A549 (cell line): ENCODE results near the gene GPR176. TPM values are rescaled to one million over a fixed set of nuclear protein-coding genes. Genes with fewer than 3 reads are reported as not detected.

Experiments
- ATAC-seq, 2 experiments: fragments of 200-7000 bp in 1 of 2; fragments of >200 bp in 1 of 2; cut with Nextera tagmentation in 1 of 2; cut with Tn5 transposase in 1 of 2; 3 replicates each; pipeline versions ENCODE4 v1.8.0 to v1.9.1; 2018 to 2020; ENCODE audit warnings: mild to moderate bottlenecking in 1 of 2, moderate library complexity in 1 of 2
- CTCF ChIA-PET: fragments of 300-600 bp; sonication (Branson Sonifier 250); formaldehyde crosslinking; extraction: SDS; loops from one replicate; lab custom pipeline; 2021; ENCODE audit warnings: antibody characterized with exemption, inconsistent platforms; lab: Yijun Ruan, JAX
- POLR2A ChIA-PET: fragments of 350-600 bp; formaldehyde crosslinking; extraction: SDS; loops from one replicate; lab custom pipeline; 2021; ENCODE audit warnings: antibody characterized with exemption, inconsistent platforms; lab: Yijun Ruan, JAX
- DNase-seq, 2 experiments: peaks; one replicate each; pipeline versions ENCODE4 v3.0.0 to v3.0.0-alpha.2; 2011 to 2016; ENCODE audit warnings: low read depth in 1 of 2, low spot score in 1 of 2
- FAIRE-seq: peaks from 2 replicates; lab custom pipeline; 2011; peaks lifted over from hg19 to GRCh38; lab: Jason Lieb, UNC
- H3K27ac ChIP-seq, 2 experiments: fragments of >200 bp; sonication (Bioruptor Twin); formaldehyde crosslinking; 3 replicates each; pipeline ENCODE4 v1.5.1; 2016 to 2017
- H3K4me1 ChIP-seq: fragments of >200 bp; sonication (Bioruptor Twin); formaldehyde crosslinking; 3 replicates; pipeline ENCODE4 v1.6.1; 2016
- H3K4me2 ChIP-seq: fragments of >200 bp; sonication (Bioruptor Twin); formaldehyde crosslinking; 3 replicates; pipeline ENCODE4 v1.6.1; 2016
- H3K4me3 ChIP-seq: fragments of >200 bp; sonication (Bioruptor Twin); formaldehyde crosslinking; 3 replicates; pipeline ENCODE4 v1.5.1; 2016
- H3K9me3 ChIP-seq: fragments of >200 bp; sonication (Bioruptor Twin); formaldehyde crosslinking; 3 replicates; pipeline ENCODE4 v1.6.1; 2016
- CEBPB ChIP-seq, 2 experiments: fragments of >200 bp in 1 of 2; sonication (Bioruptor Twin) in 1 of 2; formaldehyde crosslinking in 1 of 2; IDR thresholded peaks; 2 replicates each; pipeline ENCODE4 v1.6.1; 2012 to 2016
- CHD4 ChIP-seq: fragments of 200-600 bp; sonication (generic); IDR thresholded peaks from 2 replicates; pipeline ENCODE4 v1.6.1; 2016; ENCODE audit warnings: antibody characterized with exemption, mild to moderate bottlenecking, borderline replicate concordance
- EHF ChIP-seq: fragments of 250-450 bp; sonication (Bioruptor Pico); IDR thresholded peaks from 2 replicates; pipeline ENCODE4 v1.5.0; 2020; ENCODE audit warnings: mild to moderate bottlenecking
- FOSL2 ChIP-seq, 2 experiments: fragments of 450-650 bp in 1 of 2; fragments of >200 bp in 1 of 2; sonication (Bioruptor Twin) in 1 of 2; formaldehyde crosslinking; IDR thresholded peaks; 2 replicates each; pipeline versions ENCODE4 v1.5.0 to v1.6.1; 2016 to 2020; ENCODE audit warnings: mild to moderate bottlenecking in 1 of 2, moderate library complexity in 1 of 2
- KDM1A ChIP-seq: fragments of 200-600 bp; sonication (generic); IDR thresholded peaks from 2 replicates; pipeline ENCODE4 v1.6.1; 2016; ENCODE audit warnings: low read depth, mild to moderate bottlenecking
- MAFK ChIP-seq: fragments of 450-650 bp; IDR thresholded peaks from 2 replicates; pipeline ENCODE4 v1.6.1; 2014; ENCODE audit not compliant: partially characterized antibody
- MAZ ChIP-seq: fragments of 150-350 bp; IDR thresholded peaks from 2 replicates; pipeline ENCODE4 v1.6.1; 2014; ENCODE audit warnings: antibody characterized with exemption, low read depth, low read length, borderline replicate concordance
- NFE2L2 ChIP-seq: fragments of 150-350 bp; conservative IDR thresholded peaks from 2 replicates; pipeline ENCODE4 v1.6.1; 2014; ENCODE audit warnings: low read length
- POLR2A ChIP-seq: IDR thresholded peaks from 2 replicates; pipeline ENCODE4 v1.6.1; 2012; ENCODE audit warnings: mild to moderate bottlenecking, low read length
- RAD21 ChIP-seq, 2 experiments: fragments of >200 bp in 1 of 2; sonication (Bioruptor Twin) in 1 of 2; formaldehyde crosslinking in 1 of 2; IDR thresholded peaks in 1 of 2; conservative IDR thresholded peaks in 1 of 2; 2 replicates in 1 of 2; 3 replicates in 1 of 2; pipeline ENCODE4 v1.6.1; 2012 to 2018; ENCODE audit warnings: inconsistent platforms in 1 of 2
- RFX5 ChIP-seq: fragments of 450-650 bp; IDR thresholded peaks from 2 replicates; pipeline ENCODE4 v1.7.1; 2014; ENCODE audit warnings: antibody characterized with exemption, mild to moderate bottlenecking, moderate library complexity
- SMC3 ChIP-seq: fragments of >200 bp; sonication (Bioruptor Twin); formaldehyde crosslinking; IDR thresholded peaks from 3 replicates; pipeline ENCODE4 v1.6.1; 2018; ENCODE audit warnings: inconsistent platforms
- TFCP2L1 ChIP-seq: fragments of 250-450 bp; sonication (Bioruptor Pico); IDR thresholded peaks from 2 replicates; pipeline ENCODE4 v1.5.0; 2021; ENCODE audit warnings: mild to moderate bottlenecking
- TP53 ChIP-seq: fragments of 250-450 bp; sonication (Bioruptor Pico); IDR thresholded peaks from 2 replicates; pipeline ENCODE4 v1.5.0; 2021; ENCODE audit warnings: mild to moderate bottlenecking, moderate library complexity
- WGBS: methylation state at CpG from one replicate; pipeline ENCODE4 v1.1.6; 2017; ENCODE audit errors: missing lambda C conversion rate; 5-methylcytosine and 5-hydroxymethylcytosine counted together
- polyA plus RNA-seq, 4 experiments: library from polyadenylated mRNA; depleted of rRNA in 3 of 4; stranded (reverse); fragments of >200 nt; fragmentation: RNase III in 1 of 4; extraction: RNeasy Plus Mini Kit Qiagen cat#74134 plus additional on column Dnase treatment in 1 of 4; gene quantifications; 2 replicates in 3 of 4; 3 replicates in 1 of 4; pipeline ENCODE4 v1.2.3, GENCODE V29; 2011 to 2017
- TF ChIP-seq, protein P1 (sequence below): fragments of 150-350 bp; IDR thresholded peaks from 2 replicates; pipeline ENCODE4 v1.6.1; 2014; ENCODE audit warnings: low read depth, mild to moderate bottlenecking, low read length
- TF ChIP-seq, protein P2 (sequence below): fragments of 250-450 bp; sonication (Bioruptor Pico); IDR thresholded peaks from 2 replicates; pipeline ENCODE4 v1.5.0; 2021; ENCODE audit warnings: mild to moderate bottlenecking, moderate library complexity, borderline replicate concordance
- TF ChIP-seq, protein P3 (sequence below): fragments of >200 bp; sonication (Bioruptor Twin); formaldehyde crosslinking; IDR thresholded peaks from 3 replicates; pipeline ENCODE4 v1.5.1; 2016
- TF ChIP-seq, protein P4 (sequence below): IDR thresholded peaks from 2 replicates; pipeline ENCODE4 v1.6.1; 2012; ENCODE audit warnings: low read depth, borderline replicate concordance
- TF ChIP-seq, protein P5 (sequence below): fragments of 250-450 bp; sonication (Bioruptor Pico); IDR thresholded peaks from 2 replicates; pipeline ENCODE4 v1.5.0; 2020; ENCODE audit warnings: low read depth, mild to moderate bottlenecking, moderate library complexity
- TF ChIP-seq, protein P6 (sequence below): fragments of >200 bp; sonication (Bioruptor Twin); formaldehyde crosslinking; IDR thresholded peaks from 2 replicates; pipeline ENCODE4 v1.6.1; 2016

The GPR176 gene
- polyA plus RNA-seq, 2 of the 4 experiments (the other 2 are of a cell fraction) = 1.5 to 8.1 TPM

DNA sequence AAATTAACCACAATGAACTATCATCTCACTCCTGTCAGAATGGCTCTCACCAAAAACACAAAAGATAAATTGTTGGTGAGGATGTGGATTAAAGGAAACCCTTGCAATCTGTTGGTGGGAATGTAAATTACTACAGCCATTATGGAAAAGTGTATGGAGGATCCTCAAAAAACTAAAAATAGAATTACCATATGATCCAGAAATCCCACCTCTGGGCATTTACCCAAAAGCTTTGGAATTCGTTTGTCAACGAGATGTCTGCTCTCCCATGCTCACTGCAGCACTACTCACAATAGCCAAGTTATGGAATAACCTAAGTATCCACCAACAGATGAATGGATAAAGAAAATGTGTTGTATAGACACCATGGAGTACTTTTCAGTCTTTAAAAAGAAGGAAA lies 159.1 kb downstream of the GPR176 start:
- ChIA-PET POLR2A (no interaction called here), CTCF (interaction anchor here (1.9 kb wide), 1 partner anchor 1074 kb away, joined by 4 read pairs; no protein-coding TSS in a partner anchor)
- Histone ChIP-seq H3K27ac (no peak overlapping the region), H3K4me3 (no peak overlapping the region), H3K4me2 (no peak overlapping the region), H3K4me1 (no peaks in the 10 kb centered on the region), H3K9me3 (no peaks in the 10 kb centered on the region)
- ATAC-seq (no peak), DNase-seq (no peak), FAIRE-seq (no peak)
- 85% methylated on average over 2 of the region's 2 CpGs for WGBS
- no peak for TF ChIP-seq CHD4
- TF ChIP-seq, protein P1, sequence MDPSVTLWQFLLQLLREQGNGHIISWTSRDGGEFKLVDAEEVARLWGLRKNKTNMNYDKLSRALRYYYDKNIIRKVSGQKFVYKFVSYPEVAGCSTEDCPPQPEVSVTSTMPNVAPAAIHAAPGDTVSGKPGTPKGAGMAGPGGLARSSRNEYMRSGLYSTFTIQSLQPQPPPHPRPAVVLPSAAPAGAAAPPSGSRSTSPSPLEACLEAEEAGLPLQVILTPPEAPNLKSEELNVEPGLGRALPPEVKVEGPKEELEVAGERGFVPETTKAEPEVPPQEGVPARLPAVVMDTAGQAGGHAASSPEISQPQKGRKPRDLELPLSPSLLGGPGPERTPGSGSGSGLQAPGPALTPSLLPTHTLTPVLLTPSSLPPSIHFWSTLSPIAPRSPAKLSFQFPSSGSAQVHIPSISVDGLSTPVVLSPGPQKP = no peak

DNA sequence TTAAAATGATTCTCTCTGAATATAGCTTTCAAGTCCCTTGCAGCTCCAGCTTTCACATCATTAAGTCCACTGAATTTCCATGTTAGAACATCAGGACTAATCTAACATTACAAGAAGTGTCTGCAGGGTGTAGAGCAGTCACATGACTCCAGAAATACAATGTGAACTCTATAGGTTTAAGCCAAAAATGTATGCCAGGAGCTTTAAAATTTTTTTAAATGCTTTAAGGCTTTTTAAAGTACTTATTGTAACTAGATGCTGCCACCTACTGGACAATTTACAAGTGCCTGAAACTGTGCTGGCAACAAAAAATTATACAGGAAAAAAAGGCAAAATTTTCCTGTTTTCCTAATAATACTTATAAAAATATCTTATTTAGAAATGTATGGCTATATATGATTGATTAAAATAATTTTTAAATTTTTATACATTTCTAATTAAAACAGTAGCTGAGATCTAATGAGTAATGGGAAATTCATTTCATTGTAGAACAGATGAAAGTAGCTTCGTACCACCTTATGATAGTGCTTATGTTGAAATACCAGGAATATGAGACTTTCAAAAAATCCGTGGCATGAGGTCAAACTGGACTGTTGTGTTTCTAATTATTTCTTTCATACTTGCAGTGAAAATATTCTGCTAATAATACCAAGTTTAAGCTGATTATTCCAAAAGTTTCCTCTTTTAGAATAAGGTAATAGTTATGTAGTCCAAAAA lies 163.1 kb downstream of the GPR176 start:
- TF ChIP-seq POLR2A = no peak
- TF ChIP-seq, protein P2, sequence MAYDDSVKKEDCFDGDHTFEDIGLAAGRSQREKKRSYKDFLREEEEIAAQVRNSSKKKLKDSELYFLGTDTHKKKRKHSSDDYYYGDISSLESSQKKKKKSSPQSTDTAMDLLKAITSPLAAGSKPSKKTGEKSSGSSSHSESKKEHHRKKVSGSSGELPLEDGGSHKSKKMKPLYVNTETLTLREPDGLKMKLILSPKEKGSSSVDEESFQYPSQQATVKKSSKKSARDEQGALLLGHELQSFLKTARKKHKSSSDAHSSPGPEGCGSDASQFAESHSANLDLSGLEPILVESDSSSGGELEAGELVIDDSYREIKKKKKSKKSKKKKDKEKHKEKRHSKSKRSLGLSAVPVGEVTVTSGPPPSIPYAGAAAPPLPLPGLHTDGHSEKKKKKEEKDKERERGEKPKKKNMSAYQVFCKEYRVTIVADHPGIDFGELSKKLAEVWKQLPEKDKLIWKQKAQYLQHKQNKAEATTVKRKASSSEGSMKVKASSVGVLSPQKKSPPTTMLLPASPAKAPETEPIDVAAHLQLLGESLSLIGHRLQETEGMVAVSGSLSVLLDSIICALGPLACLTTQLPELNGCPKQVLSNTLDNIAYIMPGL (CRISPR knock-in tag) = no peak
- TF ChIP-seq MAZ = no peak
- TF ChIP-seq RFX5 = no peak
- no peak for TF ChIP-seq FOSL2 (IDR thresholded peaks at IDR 0.05)
- TF ChIP-seq FOSL2 (CRISPR knock-in tag; IDR thresholded peaks at IDR 0.05) = no peak
- TF ChIP-seq, protein P3, sequence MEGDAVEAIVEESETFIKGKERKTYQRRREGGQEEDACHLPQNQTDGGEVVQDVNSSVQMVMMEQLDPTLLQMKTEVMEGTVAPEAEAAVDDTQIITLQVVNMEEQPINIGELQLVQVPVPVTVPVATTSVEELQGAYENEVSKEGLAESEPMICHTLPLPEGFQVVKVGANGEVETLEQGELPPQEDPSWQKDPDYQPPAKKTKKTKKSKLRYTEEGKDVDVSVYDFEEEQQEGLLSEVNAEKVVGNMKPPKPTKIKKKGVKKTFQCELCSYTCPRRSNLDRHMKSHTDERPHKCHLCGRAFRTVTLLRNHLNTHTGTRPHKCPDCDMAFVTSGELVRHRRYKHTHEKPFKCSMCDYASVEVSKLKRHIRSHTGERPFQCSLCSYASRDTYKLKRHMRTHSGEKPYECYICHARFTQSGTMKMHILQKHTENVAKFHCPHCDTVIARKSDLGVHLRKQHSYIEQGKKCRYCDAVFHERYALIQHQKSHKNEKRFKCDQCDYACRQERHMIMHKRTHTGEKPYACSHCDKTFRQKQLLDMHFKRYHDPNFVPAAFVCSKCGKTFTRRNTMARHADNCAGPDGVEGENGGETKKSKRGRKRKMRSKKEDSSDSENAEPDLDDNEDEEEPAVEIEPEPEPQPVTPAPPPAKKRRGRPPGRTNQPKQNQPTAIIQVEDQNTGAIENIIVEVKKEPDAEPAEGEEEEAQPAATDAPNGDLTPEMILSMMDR = peak; percentile 83
- TF ChIP-seq RAD21 (conservative IDR thresholded peaks at IDR 0.05 in 1 of 2, IDR thresholded peaks at IDR 0.05 in 1 of 2) = peak; percentile 75 to 89
- TF ChIP-seq SMC3 = peak; percentile 91
- peak in 1 of 2 experiments; percentile 65 for DNase-seq
- POLR2A ChIA-PET = interaction anchor here (1.5 to 2.3 kb wide), 2 partner anchors 71 to 176 kb away, joined by 4 to 11 read pairs; partner anchors contain the start of gene THBS1

DNA sequence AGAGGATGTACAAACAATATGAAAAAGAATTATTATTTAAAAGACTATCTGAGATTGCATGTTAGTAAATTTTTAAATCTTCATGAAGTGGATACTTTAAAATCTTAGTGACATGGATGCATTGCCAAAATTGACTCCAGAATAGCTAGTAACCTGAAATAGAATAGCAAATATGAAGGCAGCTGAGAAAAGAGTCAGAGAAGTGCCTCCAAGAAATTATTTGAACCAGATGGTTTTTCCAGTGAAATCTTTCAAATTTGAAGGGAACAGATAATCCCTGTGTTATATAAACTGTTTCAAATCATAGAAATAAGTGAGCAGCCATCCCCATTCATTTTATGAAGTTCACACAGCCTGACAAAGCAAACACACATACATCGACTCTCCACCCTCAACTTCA lies 167.1 kb downstream of the GPR176 start:
- ChIA-PET CTCF (no interaction called here), POLR2A (no interaction called here)

More for the DNA sequence above, 163.1 kb downstream of the GPR176 start:
- FAIRE-seq (no peak), ATAC-seq (no peak)
- no peaks in the 10 kb centered on the region for H3K4me1 ChIP-seq
- 51% methylated on average over 2 of the region's 2 CpGs for WGBS
- CTCF ChIA-PET = interaction anchor here (0.6 to 6.6 kb wide), 46 partner anchors 9 to 1073 kb away, joined by 3 to 63 read pairs (median 5); partner anchors contain the start of gene THBS1
- H3K4me3 ChIP-seq = no peak overlapping the region
- no peaks in the 10 kb centered on the region for H3K9me3 ChIP-seq
- peak overlapping the region in 1 of 2 experiments; percentile 45; a peak in 1 of 6 replicates for H3K27ac ChIP-seq
- no peak overlapping the region for H3K4me2 ChIP-seq

More for the DNA sequence above, 167.1 kb downstream of the GPR176 start:
- no peak overlapping the region for H3K27ac ChIP-seq
- no peaks in the 10 kb centered on the region; the same call in 2 of the 3 replicates for H3K9me3 ChIP-seq
- FAIRE-seq (no peak), DNase-seq (no peak), ATAC-seq (no peak)
- H3K4me3 ChIP-seq = no peak overlapping the region
- H3K4me1 ChIP-seq = peaks cover 11% of the 10 kb centered on the region
- no peak overlapping the region for H3K4me2 ChIP-seq
- WGBS = 80% methylated on average over 1 of the region's 1 CpG
- no peak for TF ChIP-seq EHF (CRISPR knock-in tag)
- TF ChIP-seq, protein P4, sequence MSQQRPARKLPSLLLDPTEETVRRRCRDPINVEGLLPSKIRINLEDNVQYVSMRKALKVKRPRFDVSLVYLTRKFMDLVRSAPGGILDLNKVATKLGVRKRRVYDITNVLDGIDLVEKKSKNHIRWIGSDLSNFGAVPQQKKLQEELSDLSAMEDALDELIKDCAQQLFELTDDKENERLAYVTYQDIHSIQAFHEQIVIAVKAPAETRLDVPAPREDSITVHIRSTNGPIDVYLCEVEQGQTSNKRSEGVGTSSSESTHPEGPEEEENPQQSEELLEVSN = no peak
- TF ChIP-seq RAD21 (conservative IDR thresholded peaks at IDR 0.05 in 1 of 2, IDR thresholded peaks at IDR 0.05 in 1 of 2) = no peak
- TF ChIP-seq KDM1A = no peak
- no peak for TF ChIP-seq MAFK
- TF ChIP-seq, protein P3 = no peak
- TF ChIP-seq NFE2L2 = no peak
- TF ChIP-seq TP53 (CRISPR knock-in tag) = no peak
- TF ChIP-seq CEBPB (IDR thresholded peaks at IDR 0.05) = no peak
- TF ChIP-seq, protein P5, sequence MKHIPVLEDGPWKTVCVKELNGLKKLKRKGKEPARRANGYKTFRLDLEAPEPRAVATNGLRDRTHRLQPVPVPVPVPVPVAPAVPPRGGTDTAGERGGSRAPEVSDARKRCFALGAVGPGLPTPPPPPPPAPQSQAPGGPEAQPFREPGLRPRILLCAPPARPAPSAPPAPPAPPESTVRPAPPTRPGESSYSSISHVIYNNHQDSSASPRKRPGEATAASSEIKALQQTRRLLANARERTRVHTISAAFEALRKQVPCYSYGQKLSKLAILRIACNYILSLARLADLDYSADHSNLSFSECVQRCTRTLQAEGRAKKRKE (CRISPR knock-in tag) = no peak
- no peak for TF ChIP-seq TFCP2L1 (CRISPR knock-in tag)
- TF ChIP-seq, protein P6, sequence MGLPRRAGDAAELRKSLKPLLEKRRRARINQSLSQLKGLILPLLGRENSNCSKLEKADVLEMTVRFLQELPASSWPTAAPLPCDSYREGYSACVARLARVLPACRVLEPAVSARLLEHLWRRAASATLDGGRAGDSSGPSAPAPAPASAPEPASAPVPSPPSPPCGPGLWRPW = no peak
- TF ChIP-seq, all 56 proteins: peak for 0
